Measurements from ENCODE around the gene SECISBP2. TPM values are rescaled to one million over a fixed set of nuclear protein-coding genes. Genes with fewer than 3 reads are reported as not detected.

SECISBP2 gene
- polyA plus RNA-seq, 1 of the 3 experiments (the other 2 are of a cell fraction): 21.2 TPM

GRCh38 chr9:89350988-89351557 is 32.8 kb downstream of the SECISBP2 start:
- Histone ChIP-seq H3K9me3 (no peaks in the 10 kb centered on the region), H3K27ac (ENCODE audit: low read depth in 2 of 2, low read length in 1 of 2) (no peak overlapping the region; a peak in 1 of 4 replicates), H2AFZ (ENCODE audit: low read depth) (no peak overlapping the region), H3K9me2 (no peaks in the 10 kb centered on the region), H3K36me3 (replicated peaks in 1 of 2; ENCODE audit: control insufficient read depth in 1 of 2, insufficient read depth in 2 of 2, low read length in 1 of 2) (peaks cover 45 to 95% of the 10 kb centered on the region in 2 experiments), H3K4me2 (no peak overlapping the region), H4K20me1 (ENCODE audit: insufficient read depth) (no peaks in the 10 kb centered on the region), H3K9ac (no peak overlapping the region), H3K27me3 (ENCODE audit: insufficient read depth) (no peaks in the 10 kb centered on the region), H3K4me3 (ENCODE audit: low read depth in 2 of 2, low read length in 1 of 2) (no peak overlapping the region), H3F3A (replicated peaks; ENCODE audit: insufficient read depth) (no peaks in the 10 kb centered on the region), H3K4me1 (ENCODE audit: control insufficient read depth in 1 of 2, insufficient read depth in 2 of 2, low read depth in 1 of 2, low read length in 1 of 2) (peaks cover 0 to 3% of the 10 kb centered on the region in 2 experiments; a peak in 1 of 4 replicates), H3K79me2 (ENCODE audit: insufficient read depth) (no peaks in the 10 kb centered on the region)
- ChIA-PET POLR2A (no interaction called here), CTCF (no interaction called here)
- 61% methylated on average over 2 of the region's 2 CpGs for WGBS (ENCODE audit: low lambda C conversion rate)
- no peak for TF ChIP-seq REST (IDR thresholded peaks at IDR 0.05; ENCODE audit: low read depth, low read length)
- TF ChIP-seq MEF2A (IDR thresholded peaks at IDR 0.05; ENCODE audit: borderline replicate concordance, low read depth): no peak
- TF ChIP-seq POLR2AphosphoS5 (IDR thresholded peaks at IDR 0.05; ENCODE audit: low read depth, low read length): no peak
- TF ChIP-seq, protein P1, sequence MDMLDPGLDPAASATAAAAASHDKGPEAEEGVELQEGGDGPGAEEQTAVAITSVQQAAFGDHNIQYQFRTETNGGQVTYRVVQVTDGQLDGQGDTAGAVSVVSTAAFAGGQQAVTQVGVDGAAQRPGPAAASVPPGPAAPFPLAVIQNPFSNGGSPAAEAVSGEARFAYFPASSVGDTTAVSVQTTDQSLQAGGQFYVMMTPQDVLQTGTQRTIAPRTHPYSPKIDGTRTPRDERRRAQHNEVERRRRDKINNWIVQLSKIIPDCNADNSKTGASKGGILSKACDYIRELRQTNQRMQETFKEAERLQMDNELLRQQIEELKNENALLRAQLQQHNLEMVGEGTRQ (IDR thresholded peaks at IDR 0.05; ENCODE audit: borderline replicate concordance, low read depth, low read length): no peak
- no peak for TF ChIP-seq SIN3A (IDR thresholded peaks at IDR 0.05; ENCODE audit: borderline replicate concordance, low read depth, low read length)
- TF ChIP-seq TCF12 (IDR thresholded peaks at IDR 0.05): no peak
- no peak for TF ChIP-seq NFIC (IDR thresholded peaks at IDR 0.05; ENCODE audit: borderline replicate concordance)
- TF ChIP-seq ELF1 (IDR thresholded peaks at IDR 0.05): no peak
- TF ChIP-seq TAF1 (IDR thresholded peaks at IDR 0.05; ENCODE audit: borderline replicate concordance, low read depth, low read length): no peak
- TF ChIP-seq YY1 (IDR thresholded peaks at IDR 0.05; ENCODE audit: low read depth): no peak
- TF ChIP-seq, protein P2, sequence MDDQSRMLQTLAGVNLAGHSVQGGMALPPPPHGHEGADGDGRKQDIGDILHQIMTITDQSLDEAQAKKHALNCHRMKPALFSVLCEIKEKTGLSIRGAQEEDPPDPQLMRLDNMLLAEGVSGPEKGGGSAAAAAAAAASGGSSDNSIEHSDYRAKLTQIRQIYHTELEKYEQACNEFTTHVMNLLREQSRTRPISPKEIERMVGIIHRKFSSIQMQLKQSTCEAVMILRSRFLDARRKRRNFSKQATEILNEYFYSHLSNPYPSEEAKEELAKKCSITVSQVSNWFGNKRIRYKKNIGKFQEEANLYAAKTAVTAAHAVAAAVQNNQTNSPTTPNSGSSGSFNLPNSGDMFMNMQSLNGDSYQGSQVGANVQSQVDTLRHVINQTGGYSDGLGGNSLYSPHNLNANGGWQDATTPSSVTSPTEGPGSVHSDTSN (IDR thresholded peaks at IDR 0.05): no peak
- no peak for TF ChIP-seq FOXJ3 (CRISPR knock-in tag; IDR thresholded peaks at IDR 0.05)
- TF ChIP-seq, protein P3, sequence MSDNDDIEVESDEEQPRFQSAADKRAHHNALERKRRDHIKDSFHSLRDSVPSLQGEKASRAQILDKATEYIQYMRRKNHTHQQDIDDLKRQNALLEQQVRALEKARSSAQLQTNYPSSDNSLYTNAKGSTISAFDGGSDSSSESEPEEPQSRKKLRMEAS (IDR thresholded peaks at IDR 0.05; ENCODE audit: low read depth): no peak
- DNase-seq: no peak
